CD4-positive, alpha-beta T cell treated with Interleukin-17A for 1 hour (primary cell): ENCODE measurements around the gene EPS8L3.
"Not testable (repeated sequence)": the region's sequence is repeated elsewhere in the genome, so short reads cannot be mapped to it uniquely, and the experiment has no call there.

Experiments used
- DNase-seq: peaks from one replicate; pipeline ENCODE4 v3.0.0-alpha.2; 2020

EPS8L3 gene

GRCh38 chr1:109761227-109762038 is 2.3 kb downstream of the EPS8L3 start:
- DNase-seq = no peak

- DNase-seq = no peak
These were observed 3.0 kb downstream of the EPS8L3 start for GRCh38 chr1:109760581-109761226.

- DNase-seq = no peak
These were observed 4.0 kb downstream of the EPS8L3 start for GRCh38 chr1:109759513-109760334.

- DNase-seq = no peak
These were observed 5.6 kb downstream of the EPS8L3 start for GRCh38 chr1:109757936-109758786.

- DNase-seq = no peak
These were observed 6.7 kb downstream of the EPS8L3 start for GRCh38 chr1:109756848-109757521.

GRCh38 chr1:109756325-109756724 is 7.4 kb downstream of the EPS8L3 start:
- not testable (repeated sequence) for DNase-seq

- DNase-seq = no peak
These were observed 9.0 kb downstream of the EPS8L3 start for GRCh38 chr1:109754738-109755137.

GRCh38 chr1:109751531-109752260 is 12.0 kb downstream of the EPS8L3 start:
- DNase-seq = no peak

- no peak for DNase-seq
These were observed 12.8 kb downstream of the EPS8L3 start for GRCh38 chr1:109750920-109751319.

- no peak for DNase-seq
These were observed 13.4 kb downstream of the EPS8L3 start for GRCh38 chr1:109750241-109750882.

- DNase-seq = no peak
These were observed 14.5 kb downstream of the EPS8L3 start for GRCh38 chr1:109749221-109749620.

- DNase-seq = not testable (repeated sequence)
These were observed 15.4 kb downstream of the EPS8L3 start for GRCh38 chr1:109748311-109748710.

- DNase-seq = no peak
These were observed 22.9 kb downstream of the EPS8L3 start, which contains the start of gene GSTM3 for GRCh38 chr1:109740615-109741373. Gene GSTM3 (minus strand): TSS chr1:109741038. CDS start chr1:109740287, 751 bp downstream.

- peak; percentile 91 for DNase-seq
These were observed 23.7 kb downstream of the EPS8L3 start for GRCh38 chr1:109739738-109740614.

- no peak for DNase-seq
These were observed 30.4 kb downstream of the EPS8L3 start for GRCh38 chr1:109733236-109733870.

- no peak for DNase-seq
These were observed 31.3 kb downstream of the EPS8L3 start for GRCh38 chr1:109732390-109732881.

GRCh38 chr1:109730666-109731065 is 33.1 kb downstream of the EPS8L3 start:
- no peak for DNase-seq

- no peak for DNase-seq
These were observed 34.9 kb downstream of the EPS8L3 start for GRCh38 chr1:109728870-109729269.
